ENCODE results near the gene SAV1. TPM values are rescaled to one million over a fixed set of nuclear protein-coding genes. Genes with fewer than 3 reads are reported as not detected.

Gene SAV1
- total RNA-seq (2021) (35.2 and 36.5 TPM in 2 replicates), Bru-seq, nascent RNA (percentile 86 among the genes with signal in this experiment), BruChase-seq, experiment 1, labeled RNA remaining after a 2-hour chase (percentile 82 among the genes with signal in this experiment), BruChase-seq, experiment 2, labeled RNA remaining after a 6-hour chase (percentile 78 among the genes with signal in this experiment)
- long read RNA-seq, transcript SAV1-201 (5 exons, 3,063 nt): major isoform, 56 of 81 reads
- long read RNA-seq, partial matches to known transcripts: 13 of 81 reads
- long read RNA-seq, other reads (novel, unspliced or antisense): 11 of 81 reads

- DNase-seq (ENCODE audit: low spot score): peak; percentile 87
- intact Hi-C loops (cut with micrococcal nuclease; ENCODE audit: unreplicated experiment): no loop called here
Observed at GRCh38 chr14:50667996-50668825, at the start of gene SAV1. SAV1 (minus strand) TSS chr14:50668306; CDS start chr14:50667967, 339 bp downstream.

DNA sequence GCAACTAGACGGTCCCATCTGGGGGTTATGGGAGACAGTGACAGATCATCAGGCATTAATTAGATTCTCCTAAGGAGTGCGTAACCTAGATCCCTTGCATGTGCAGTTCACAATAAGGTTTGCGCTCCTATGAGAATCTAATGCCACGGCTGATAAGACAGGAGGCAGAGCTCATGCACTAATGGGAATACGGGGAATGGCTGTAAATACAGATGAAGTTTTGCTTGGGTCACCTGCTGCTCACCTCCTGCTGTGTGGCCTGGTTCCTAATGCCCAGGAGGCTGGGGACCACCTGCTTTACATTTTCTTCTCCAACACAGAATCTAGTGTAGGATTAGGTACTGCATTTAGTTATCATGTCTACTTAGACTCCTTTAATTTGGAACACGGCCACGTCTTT lies 49.7 kb upstream of the SAV1 start:
- ChIA-PET CTCF (no interaction called here), POLR2A (ENCODE audit: low non-redundant PET) (no interaction called here)
- no peak for DNase-seq (ENCODE audit: low spot score)
- no peaks in the 10 kb centered on the region for H3K9me3 ChIP-seq (ENCODE audit: low read depth, low read length, poor library complexity, severe bottlenecking)
- no TSS peak for BruUV-seq (replicated peaks)
- TF ChIP-seq CTCF (conservative IDR thresholded peaks at IDR 0.05; ENCODE audit: low read depth, low read length): no peak
- TF ChIP-seq EZH2 (IDR thresholded peaks at IDR 0.05; ENCODE audit: borderline replicate concordance, low read depth, low read length, poor library complexity, severe bottlenecking): no peak
- intact Hi-C loops (cut with micrococcal nuclease; ENCODE audit: unreplicated experiment): no loop called here
- H3K4me3 ChIP-seq (ENCODE audit: low read depth, low read length, poor library complexity, severe bottlenecking): no peak overlapping the region
- H3K27ac ChIP-seq (ENCODE audit: low read depth, low read length, poor library complexity, severe bottlenecking): no peak overlapping the region
- H3K36me3 ChIP-seq (ENCODE audit: insufficient read depth, low read length, poor library complexity, severe bottlenecking): peaks cover 11% of the 10 kb centered on the region
- no peaks in the 10 kb centered on the region for H3K27me3 ChIP-seq (replicated peaks; ENCODE audit: insufficient read depth, low read depth, low read length, poor library complexity)
- H3K4me1 ChIP-seq (ENCODE audit: insufficient read depth, low read length, poor library complexity, severe bottlenecking): no peaks in the 10 kb centered on the region

More at GRCh38 chr14:50667996-50668825, at the start of gene SAV1:
- ChIA-PET CTCF (interaction anchor here (0.7 kb wide), 1 partner anchor 46 kb away, joined by 4 read pairs; no protein-coding TSS in a partner anchor), POLR2A (ENCODE audit: low non-redundant PET) (interaction anchor here (0.7 kb wide), 2 partner anchors 428 to 1071 kb away, joined by 3 to 4 read pairs; no protein-coding TSS in a partner anchor)
- Histone ChIP-seq H3K27me3 (replicated peaks; ENCODE audit: insufficient read depth, low read depth, low read length, poor library complexity) (no peaks in the 10 kb centered on the region), H3K27ac (ENCODE audit: low read depth, low read length, poor library complexity, severe bottlenecking) (peak within 1 kb of the TSS; percentile 96), H3K36me3 (ENCODE audit: insufficient read depth, low read length, poor library complexity, severe bottlenecking) (no peaks in the 10 kb centered on the region), H3K4me1 (ENCODE audit: insufficient read depth, low read length, poor library complexity, severe bottlenecking) (peaks cover 25% of the 10 kb centered on the region), H3K4me3 (ENCODE audit: low read depth, low read length, poor library complexity, severe bottlenecking) (peak within 1 kb of the TSS; percentile 90), H3K9me3 (ENCODE audit: low read depth, low read length, poor library complexity, severe bottlenecking) (no peaks in the 10 kb centered on the region)
- TF ChIP-seq EZH2 (IDR thresholded peaks at IDR 0.05; ENCODE audit: borderline replicate concordance, low read depth, low read length, poor library complexity, severe bottlenecking) (no peak), CTCF (conservative IDR thresholded peaks at IDR 0.05; ENCODE audit: low read depth, low read length) (no peak)
- TSS peak; percentile 91 for BruUV-seq (replicated peaks)

DNA sequence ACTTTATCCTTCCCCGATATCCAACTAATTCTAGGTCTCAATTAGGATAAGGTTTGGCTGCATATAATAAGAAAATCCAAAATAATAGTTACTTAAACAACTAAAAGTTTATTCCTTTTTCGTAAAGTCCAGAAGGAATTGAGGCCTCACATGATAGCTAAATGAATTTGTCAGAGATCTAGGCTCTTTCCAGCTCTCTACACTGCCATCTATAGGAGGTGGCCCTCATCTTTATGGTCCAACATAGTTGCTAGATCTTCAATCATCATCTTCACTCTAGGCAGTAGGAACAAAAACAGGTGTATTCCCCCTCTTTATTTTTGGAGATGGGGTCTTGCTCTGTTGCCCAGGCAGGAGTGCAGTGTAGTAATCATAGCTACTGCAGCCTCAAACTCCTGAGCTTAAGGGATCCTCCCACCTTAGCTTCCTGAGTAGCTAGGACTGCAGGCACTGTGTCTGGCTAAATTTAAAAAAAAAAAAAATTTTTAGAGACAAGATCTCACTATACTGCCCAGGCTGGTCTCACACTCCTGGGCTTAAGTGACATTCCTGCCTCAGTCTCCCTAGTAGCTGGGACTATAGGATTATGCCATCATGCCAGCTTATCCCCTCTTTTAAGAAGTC lies 46.5 kb upstream of the SAV1 start:
- POLR2A ChIA-PET (ENCODE audit: low non-redundant PET): interaction anchor here (0.6 kb wide), 2 partner anchors 58 to 81 kb away, joined by 3 to 22 read pairs; no protein-coding TSS in a partner anchor

More for the DNA sequence above, 46.5 kb upstream of the SAV1 start:
- BruUV-seq (replicated peaks): no TSS peak
- Histone ChIP-seq H3K4me1 (ENCODE audit: insufficient read depth, low read length, poor library complexity, severe bottlenecking) (no peaks in the 10 kb centered on the region), H3K27me3 (replicated peaks; ENCODE audit: insufficient read depth, low read depth, low read length, poor library complexity) (no peaks in the 10 kb centered on the region), H3K27ac (ENCODE audit: low read depth, low read length, poor library complexity, severe bottlenecking) (no peak overlapping the region), H3K9me3 (ENCODE audit: low read depth, low read length, poor library complexity, severe bottlenecking) (no peaks in the 10 kb centered on the region), H3K4me3 (ENCODE audit: low read depth, low read length, poor library complexity, severe bottlenecking) (no peak overlapping the region), H3K36me3 (ENCODE audit: insufficient read depth, low read length, poor library complexity, severe bottlenecking) (no peaks in the 10 kb centered on the region)
- DNase-seq (ENCODE audit: low spot score): peak; percentile 54
- TF ChIP-seq CTCF (conservative IDR thresholded peaks at IDR 0.05; ENCODE audit: low read depth, low read length) (peak; percentile 80), EZH2 (IDR thresholded peaks at IDR 0.05; ENCODE audit: borderline replicate concordance, low read depth, low read length, poor library complexity, severe bottlenecking) (no peak)
- intact Hi-C loops (cut with micrococcal nuclease; ENCODE audit: unreplicated experiment): loop anchor here (1.0 to 5.0 kb wide), 3 partner anchors 97 to 171 kb away; no protein-coding TSS in a partner anchor
- CTCF ChIA-PET: interaction anchor here (0.6 to 1.8 kb wide), 10 partner anchors 8 to 170 kb away, joined by 3 to 7 read pairs (median 4); partner anchors contain the start of genes ATL1 and SAV1
